GM23248 (cell line): Measurements from ENCODE around the gene SPAG4. TPM values are rescaled to one million over a fixed set of nuclear protein-coding genes. Genes with fewer than 3 reads are reported as not detected.

Experiments
- DNase-seq: peaks from one replicate; pipeline ENCODE4 v3.0.0-alpha.2; 2015
- H2AFZ ChIP-seq: fragments of 200-600 bp; sonication (generic); 2 replicates; pipeline ENCODE4 v1.6.1; 2016; ENCODE audit warnings: antibody characterized with exemption
- H3F3A ChIP-seq: fragments of 200-600 bp; sonication (generic); 2 replicates; pipeline ENCODE4 v1.6.1; 2016; ENCODE audit warnings: mild to moderate bottlenecking, antibody characterized with exemption, mixed run types; ENCODE audit not compliant: insufficient read depth
- H3K27ac ChIP-seq: fragments of 200-600 bp; sonication (generic); 2 replicates; pipeline ENCODE4 v1.5.1; 2016; ENCODE audit warnings: mild to moderate bottlenecking
- H3K27me3 ChIP-seq: fragments of 200-600 bp; sonication (generic); replicated peaks from 2 replicates; pipeline ENCODE4 v1.6.1; 2016; ENCODE audit warnings: mild to moderate bottlenecking; ENCODE audit not compliant: insufficient read depth
- H3K36me3 ChIP-seq: fragments of 200-600 bp; sonication (generic); 2 replicates; pipeline ENCODE4 v1.6.1; 2016; ENCODE audit warnings: low read depth, mild to moderate bottlenecking
- H3K4me1 ChIP-seq: fragments of 200-600 bp; sonication (generic); 2 replicates; pipeline ENCODE4 v1.6.1; 2016; ENCODE audit warnings: mild to moderate bottlenecking; ENCODE audit not compliant: insufficient read depth
- H3K4me2 ChIP-seq: fragments of 200-600 bp; sonication (generic); one replicate; pipeline ENCODE4 v1.6.1; 2016; ENCODE audit warnings: mild to moderate bottlenecking; ENCODE audit not compliant: unreplicated experiment
- H3K4me3 ChIP-seq: fragments of 200-600 bp; sonication (generic); 2 replicates; pipeline ENCODE4 v1.5.1; 2016; ENCODE audit warnings: mild to moderate bottlenecking
- H3K79me2 ChIP-seq: fragments of 200-600 bp; sonication (generic); 2 replicates; pipeline ENCODE4 v1.6.1; 2016; ENCODE audit warnings: mild to moderate bottlenecking; ENCODE audit not compliant: insufficient read depth
- H3K9ac ChIP-seq: fragments of 200-600 bp; sonication (generic); 2 replicates; pipeline ENCODE4 v1.6.1; 2016; ENCODE audit warnings: mild to moderate bottlenecking
- H3K9me2 ChIP-seq: fragments of 200-600 bp; sonication (generic); 2 replicates; pipeline ENCODE4 v1.6.1; 2016; ENCODE audit warnings: mixed run types, mild to moderate bottlenecking, moderate library complexity; ENCODE audit not compliant: insufficient read depth
- H3K9me3 ChIP-seq: fragments of 200-600 bp; sonication (generic); one replicate; pipeline ENCODE4 v1.6.1; 2017; ENCODE audit warnings: low read depth
- H4K20me1 ChIP-seq: fragments of 200-600 bp; sonication (generic); 2 replicates; pipeline ENCODE4 v1.6.0; 2016; ENCODE audit not compliant: insufficient read depth
- EZH2 ChIP-seq: fragments of 200-600 bp; sonication (generic); IDR thresholded peaks from 2 replicates; pipeline ENCODE4 v1.6.1; 2018; ENCODE audit warnings: antibody characterized with exemption, mild to moderate bottlenecking; ENCODE audit not compliant: insufficient read depth, poor library complexity, severe bottlenecking
- EZH2phosphoT487 ChIP-seq: fragments of 200-600 bp; sonication (generic); IDR thresholded peaks from 2 replicates; pipeline ENCODE4 v1.6.1; 2018; ENCODE audit warnings: antibody characterized with exemption, moderate library complexity, mild to moderate bottlenecking, low read depth; ENCODE audit not compliant: insufficient read depth
- WGBS, 2 experiments: methylation state at CpG; one replicate each; pipeline ENCODE4 v1.1.6; 2015 to 2017; ENCODE audit warnings: low lambda C conversion rate in 2 of 2, low coverage in 1 of 2; ENCODE audit errors: missing lambda C conversion rate in 2 of 2; 5-methylcytosine and 5-hydroxymethylcytosine counted together
- in situ Hi-C: fragments of 300-500 bp; cut with MboI; formaldehyde crosslinking; loops from 2 replicates; pipeline ENCODE4 v1.15.0; 2020
- polyA plus RNA-seq: library from polyadenylated mRNA; unstranded; fragments of >200 nt; fragmentation: Nextera tagmentation; extraction: Ambion mirVana; gene quantifications from 2 replicates; pipeline ENCODE4 v1.2.1, GENCODE V29; 2016
- total RNA-seq: library from RNA; depleted of rRNA; stranded (reverse); fragments of >200 nt; shearing (Covaris generic); gene quantifications from 2 replicates; pipeline ENCODE4 v1.2.3, GENCODE V29; 2014

SPAG4 gene
- total and polyA plus RNA-seq, 2 experiments from 2014 or later = 14.2 to 17.3 TPM

DNA sequence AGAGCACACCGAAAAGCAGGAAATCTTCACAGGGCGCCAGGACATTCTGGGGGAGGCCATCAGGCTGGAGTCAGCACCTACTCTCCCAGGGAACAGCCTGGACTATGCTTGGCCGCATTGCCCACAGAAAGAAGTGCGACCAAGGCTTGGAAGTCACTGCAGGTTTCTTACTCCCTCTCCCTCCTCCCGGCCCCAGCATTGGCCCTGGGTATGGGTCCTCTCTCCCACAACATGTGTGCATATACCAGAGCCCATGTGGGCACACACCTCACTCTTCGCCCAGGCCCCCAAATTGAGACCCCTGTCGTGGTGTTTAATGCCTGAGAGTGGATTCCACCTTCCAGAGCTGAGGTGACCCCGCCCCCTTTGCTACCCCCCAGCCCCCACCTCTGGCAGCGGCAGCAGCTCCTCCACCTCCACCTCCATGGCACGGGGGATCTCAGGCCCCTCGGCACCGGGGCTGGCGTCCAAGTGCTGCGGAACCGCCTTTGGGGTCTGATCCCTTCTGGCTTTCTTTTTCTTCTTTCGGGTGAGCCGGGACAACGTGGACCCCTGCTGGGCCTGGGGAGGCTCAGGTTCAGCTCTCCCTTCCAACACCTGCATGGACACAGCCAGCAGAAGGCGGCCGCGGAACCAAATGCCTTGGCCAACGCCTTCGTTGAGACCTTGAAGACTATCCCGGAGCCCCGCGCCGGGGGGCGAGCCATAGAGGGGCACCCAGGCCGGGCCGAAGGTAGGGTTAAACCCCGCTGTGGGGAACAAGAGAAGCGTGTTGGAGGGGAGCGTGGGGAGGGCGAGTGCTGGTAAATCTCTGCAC lies 15.2 kb upstream of the SPAG4 start:
- Histone ChIP-seq H3K4me3 (peak overlapping the region; percentile 64), H3K4me2 (peak overlapping the region; percentile 77), H3K36me3 (no peaks in the 10 kb centered on the region), H3K27ac (no peak overlapping the region), H2AFZ (peak overlapping the region; percentile 78), H3K9me2 (no peaks in the 10 kb centered on the region), H3F3A (no peaks in the 10 kb centered on the region), H4K20me1 (no peaks in the 10 kb centered on the region), H3K9ac (peak overlapping the region; percentile 70; the same call in 1 of the 2 replicates), H3K79me2 (no peaks in the 10 kb centered on the region), H3K9me3 (no peaks in the 10 kb centered on the region), H3K27me3 (peaks cover 6% of the 10 kb centered on the region), H3K4me1 (peaks cover 5% of the 10 kb centered on the region; the same call in 1 of the 2 replicates)
- DNase-seq = no peak
- in situ Hi-C loops = no loop called here
- 33 to 38% methylated on average over 31 to 34 of the region's 34 CpGs for WGBS, 2 experiments
- TF ChIP-seq EZH2phosphoT487 (no peak), EZH2 (no peak)

DNA sequence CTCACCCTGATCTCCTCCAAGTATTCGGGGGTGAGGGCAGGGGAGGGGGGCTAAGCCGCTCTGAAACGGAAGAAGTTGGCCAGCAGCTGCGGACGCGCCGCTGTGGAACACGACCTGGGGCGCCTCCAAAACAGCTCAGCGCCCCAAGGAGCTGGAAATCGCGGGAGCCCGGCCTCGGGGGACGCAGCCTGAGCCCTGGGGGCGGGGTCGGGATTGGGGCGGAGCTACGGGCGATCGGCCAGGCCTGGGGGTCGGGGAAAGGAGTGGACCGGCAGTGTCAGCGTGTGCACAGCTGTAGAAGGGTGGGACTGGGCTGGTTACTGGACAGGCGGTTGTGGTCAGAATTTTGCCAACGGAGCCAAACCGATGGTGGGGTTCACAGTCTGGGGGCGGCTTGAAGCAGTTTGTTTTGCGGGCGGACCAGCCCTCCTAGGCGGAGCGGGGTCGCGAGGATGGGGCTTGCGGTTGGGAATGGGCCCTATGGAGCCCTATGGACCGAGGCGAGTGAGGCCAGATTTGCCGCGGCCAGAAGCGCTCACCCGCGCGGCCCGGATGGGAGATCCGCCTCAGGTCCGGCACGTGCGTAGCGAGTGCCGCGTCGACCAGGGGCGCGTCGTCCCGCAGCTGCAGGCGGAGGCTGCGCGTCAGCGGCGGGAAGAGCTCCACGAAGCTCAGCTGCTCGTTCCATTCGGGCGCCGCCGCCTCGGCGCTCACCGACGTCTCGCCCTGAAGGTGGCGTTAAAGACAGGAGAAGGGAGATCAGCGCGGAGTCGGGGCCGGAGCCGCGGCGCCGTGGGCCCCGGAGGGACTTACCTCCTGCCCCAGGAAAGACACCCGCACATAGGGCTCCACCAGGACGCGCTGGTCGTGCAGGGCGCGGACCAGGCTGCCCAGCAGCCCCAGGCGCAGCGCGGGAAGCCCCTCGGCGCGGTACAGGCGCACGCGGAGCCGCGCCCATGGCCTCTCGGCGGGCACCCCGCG lies 14.3 kb upstream of the SPAG4 start:
- H3K9ac ChIP-seq = peak overlapping the region; percentile 70
- H3F3A ChIP-seq = no peaks in the 10 kb centered on the region
- H2AFZ ChIP-seq = peak overlapping the region; percentile 78
- no peaks in the 10 kb centered on the region for H3K9me3 ChIP-seq
- peak overlapping the region; percentile 77 for H3K4me2 ChIP-seq
- no peaks in the 10 kb centered on the region for H3K79me2 ChIP-seq
- DNase-seq = peak; percentile 87
- H3K4me1 ChIP-seq = peaks cover 5% of the 10 kb centered on the region; the same call in 1 of the 2 replicates
- 2 to 4% methylated on average over 81 to 91 of the region's 103 CpGs for WGBS, 2 experiments
- H3K27me3 ChIP-seq = peaks cover 6% of the 10 kb centered on the region
- no peaks in the 10 kb centered on the region for H3K36me3 ChIP-seq
- H3K9me2 ChIP-seq = no peaks in the 10 kb centered on the region
- H4K20me1 ChIP-seq = no peaks in the 10 kb centered on the region
- H3K27ac ChIP-seq = no peak overlapping the region
- peak overlapping the region; percentile 64 for H3K4me3 ChIP-seq
- TF ChIP-seq EZH2 (no peak), EZH2phosphoT487 (no peak)
- in situ Hi-C loops = no loop called here

DNA sequence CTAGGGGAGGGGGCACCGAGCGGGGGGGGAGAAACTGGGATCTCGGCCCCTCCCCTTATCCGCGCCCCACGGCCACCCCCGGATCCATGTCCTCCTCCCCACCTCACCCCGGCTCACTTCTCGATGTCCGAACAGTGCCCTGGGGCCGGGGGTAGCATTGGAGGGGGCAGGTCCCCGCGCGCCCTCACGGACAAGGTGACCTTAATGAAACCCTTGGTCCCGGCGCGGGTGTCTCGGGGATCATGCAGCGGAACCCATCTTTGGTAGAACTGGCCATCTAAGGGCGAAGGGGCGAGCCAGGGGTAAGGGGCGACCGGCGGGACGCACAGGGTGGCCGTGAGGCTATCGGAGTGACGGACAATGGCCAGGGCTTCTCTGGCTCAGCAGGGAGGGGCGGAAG lies 13.6 kb upstream of the SPAG4 start:
- no peak overlapping the region for H3K27ac ChIP-seq
- no peak for DNase-seq
- no peaks in the 10 kb centered on the region for H4K20me1 ChIP-seq
- WGBS, 2 experiments = 33 to 48% methylated on average over 18 to 30 of the region's 30 CpGs
- H3K9ac ChIP-seq = peak overlapping the region; percentile 70; the same call in 1 of the 2 replicates
- H3K4me3 ChIP-seq = peak overlapping the region; percentile 64
- TF ChIP-seq EZH2phosphoT487 = no peak
- no peak for TF ChIP-seq EZH2
- no peaks in the 10 kb centered on the region for H3K9me3 ChIP-seq
- no peaks in the 10 kb centered on the region for H3F3A ChIP-seq
- no peaks in the 10 kb centered on the region for H3K79me2 ChIP-seq
- H3K4me2 ChIP-seq = peak overlapping the region; percentile 77
- H3K27me3 ChIP-seq = peaks cover 6% of the 10 kb centered on the region
- peaks cover 5% of the 10 kb centered on the region; the same call in 1 of the 2 replicates for H3K4me1 ChIP-seq
- peak overlapping the region; percentile 78; the same call in 1 of the 2 replicates for H2AFZ ChIP-seq
- no peaks in the 10 kb centered on the region for H3K9me2 ChIP-seq
- H3K36me3 ChIP-seq = no peaks in the 10 kb centered on the region
- in situ Hi-C loops = no loop called here

DNA sequence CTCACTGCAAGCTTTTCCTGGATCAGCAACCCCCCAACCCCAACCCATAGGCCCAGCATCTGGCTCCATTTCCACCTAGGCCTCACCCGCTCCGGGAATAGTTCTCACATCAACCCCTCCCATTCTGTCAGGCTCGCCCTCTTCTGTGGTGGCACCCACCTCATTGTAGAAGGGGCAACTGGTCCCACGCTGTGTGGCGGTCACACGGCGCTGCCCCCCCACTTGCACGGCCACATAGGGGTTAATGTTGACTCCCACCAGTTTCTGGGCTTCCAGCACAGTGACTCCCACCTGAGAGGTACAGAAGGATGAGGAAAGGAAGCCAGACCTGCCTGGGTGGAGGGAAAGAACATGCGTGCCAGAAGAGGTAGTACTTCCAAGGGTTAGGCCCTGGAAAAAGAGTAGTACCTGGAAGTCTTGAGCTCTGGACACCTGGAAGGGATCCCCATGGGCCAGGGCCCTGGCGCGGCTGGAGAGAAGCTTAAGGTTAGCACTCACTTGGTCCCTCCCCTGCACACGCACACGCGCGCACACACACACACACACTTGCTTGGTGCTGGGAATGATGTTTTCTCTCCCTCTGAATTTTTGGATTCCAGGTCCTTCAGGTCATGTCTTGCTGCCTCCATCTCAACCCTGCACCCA lies 12.7 kb upstream of the SPAG4 start:
- H3F3A ChIP-seq = no peaks in the 10 kb centered on the region
- H2AFZ ChIP-seq = no peak overlapping the region
- no peak overlapping the region for H3K27ac ChIP-seq
- no peak overlapping the region for H3K9ac ChIP-seq
- no peak overlapping the region for H3K4me2 ChIP-seq
- no peaks in the 10 kb centered on the region for H3K36me3 ChIP-seq
- H3K27me3 ChIP-seq = peaks cover 6% of the 10 kb centered on the region
- DNase-seq = no peak
- no peak for TF ChIP-seq EZH2phosphoT487
- no peak for TF ChIP-seq EZH2
- peaks cover 5% of the 10 kb centered on the region; the same call in 1 of the 2 replicates for H3K4me1 ChIP-seq
- WGBS, 2 experiments = 93 to 95% methylated on average over 15 of the region's 15 CpGs
- H3K9me3 ChIP-seq = no peaks in the 10 kb centered on the region
- no peak overlapping the region for H3K4me3 ChIP-seq
- no peaks in the 10 kb centered on the region for H4K20me1 ChIP-seq
- H3K79me2 ChIP-seq = no peaks in the 10 kb centered on the region
- in situ Hi-C loops = no loop called here
- no peaks in the 10 kb centered on the region for H3K9me2 ChIP-seq
